ENCODE measurements around the gene PHACTR4.
"Not testable (repeated sequence)": the region's sequence is repeated elsewhere in the genome, so short reads cannot be mapped to it uniquely, and the experiment has no call there.

The PHACTR4 gene

GRCh38 chr1:28466226-28466778 is 96.8 kb downstream of the PHACTR4 start:
- no peak for DNase-seq (ENCODE audit: extremely low spot score)
- CTCF ChIA-PET, result no interaction called here
- POLR2A ChIA-PET, result no interaction called here
- no peak for TF ChIP-seq LEF1 (IDR thresholded peaks at IDR 0.05; ENCODE audit: borderline replicate concordance)
- TF ChIP-seq SP1 (IDR thresholded peaks at IDR 0.05), result no peak
- no peak for TF ChIP-seq FOXA1 (IDR thresholded peaks at IDR 0.05)
- TF ChIP-seq CTBP1 (IDR thresholded peaks at IDR 0.05; ENCODE audit: borderline replicate concordance), result no peak
- no peak for TF ChIP-seq FOXM1 (IDR thresholded peaks at IDR 0.05; ENCODE audit: borderline replicate concordance)
- no peak for TF ChIP-seq ELF4 (IDR thresholded peaks at IDR 0.05)
- TF ChIP-seq ZNF384 (IDR thresholded peaks at IDR 0.05), result no peak

GRCh38 chr1:28470146-28470545 is 100.6 kb downstream of the PHACTR4 start:
- ChIA-PET POLR2A (no interaction called here), CTCF (no interaction called here)
- no peak for TF ChIP-seq HDGF (IDR thresholded peaks at IDR 0.05; ENCODE audit: borderline replicate concordance)
- TF ChIP-seq SP1 (IDR thresholded peaks at IDR 0.05), result no peak
- TF ChIP-seq PKNOX1 (IDR thresholded peaks at IDR 0.05), result no peak
- TF ChIP-seq FOXK2 (IDR thresholded peaks at IDR 0.05), result no peak
- TF ChIP-seq SUZ12 (IDR thresholded peaks at IDR 0.05), result no peak
- no peak for TF ChIP-seq FOXM1 (IDR thresholded peaks at IDR 0.05; ENCODE audit: borderline replicate concordance)
- TF ChIP-seq ZNF384 (IDR thresholded peaks at IDR 0.05), result no peak
- TF ChIP-seq LEF1 (IDR thresholded peaks at IDR 0.05; ENCODE audit: borderline replicate concordance), result no peak
- TF ChIP-seq L3MBTL2 (conservative IDR thresholded peaks at IDR 0.05), result no peak
- DNase-seq (ENCODE audit: extremely low spot score), result no peak

GRCh38 chr1:28479497-28479896 is 110.0 kb downstream of the PHACTR4 start:
- POLR2A ChIA-PET; CTCF ChIA-PET; DNase-seq (ENCODE audit: extremely low spot score): not testable (repeated sequence)

GRCh38 chr1:28480308-28480707 is 110.8 kb downstream of the PHACTR4 start:
- CTCF ChIA-PET, result interaction anchor here (0.7 kb wide), 1 partner anchor 14 kb away, joined by 3 read pairs; no protein-coding TSS in a partner anchor
- POLR2A ChIA-PET, result no interaction called here
- no peak for DNase-seq (ENCODE audit: extremely low spot score)
- TF ChIP-seq SP1 (IDR thresholded peaks at IDR 0.05) (no peak), FOXA1 (IDR thresholded peaks at IDR 0.05) (no peak), ARNT (IDR thresholded peaks at IDR 0.05) (no peak), NFRKB (IDR thresholded peaks at IDR 0.05) (no peak), SUZ12 (IDR thresholded peaks at IDR 0.05) (no peak)

GRCh38 chr1:28482138-28482537 is 112.6 kb downstream of the PHACTR4 start:
- POLR2A ChIA-PET, result no interaction called here
- no peak for TF ChIP-seq SP1 (IDR thresholded peaks at IDR 0.05)
- no peak for TF ChIP-seq LEF1 (IDR thresholded peaks at IDR 0.05; ENCODE audit: borderline replicate concordance)
- no peak for TF ChIP-seq ARNT (IDR thresholded peaks at IDR 0.05)
- no peak for TF ChIP-seq TARDBP (IDR thresholded peaks at IDR 0.05)
- CTCF ChIA-PET, result no interaction called here
- no peak for DNase-seq (ENCODE audit: extremely low spot score)

- DNase-seq (ENCODE audit: extremely low spot score), result no peak
- TF ChIP-seq NFRKB (IDR thresholded peaks at IDR 0.05), result no peak
- TF ChIP-seq FOXA1 (IDR thresholded peaks at IDR 0.05), result no peak
- no peak for TF ChIP-seq BHLHE40 (IDR thresholded peaks at IDR 0.05; ENCODE audit: borderline replicate concordance)
- TF ChIP-seq HDGF (IDR thresholded peaks at IDR 0.05; ENCODE audit: borderline replicate concordance), result no peak
- TF ChIP-seq PKNOX1 (IDR thresholded peaks at IDR 0.05), result no peak
- no peak for TF ChIP-seq SP1 (IDR thresholded peaks at IDR 0.05)
- TF ChIP-seq ZNF384 (IDR thresholded peaks at IDR 0.05), result no peak
- TF ChIP-seq SUZ12 (IDR thresholded peaks at IDR 0.05), result no peak
- no peak for TF ChIP-seq FOXM1 (IDR thresholded peaks at IDR 0.05; ENCODE audit: borderline replicate concordance)
- TF ChIP-seq TARDBP (IDR thresholded peaks at IDR 0.05), result no peak
- TF ChIP-seq L3MBTL2 (conservative IDR thresholded peaks at IDR 0.05), result no peak
- no peak for TF ChIP-seq FOXK2 (IDR thresholded peaks at IDR 0.05)
- TF ChIP-seq LEF1 (IDR thresholded peaks at IDR 0.05; ENCODE audit: borderline replicate concordance), result no peak
- no peak for TF ChIP-seq ELF4 (IDR thresholded peaks at IDR 0.05)
- TF ChIP-seq CTBP1 (IDR thresholded peaks at IDR 0.05; ENCODE audit: borderline replicate concordance), result no peak
- TF ChIP-seq ARNT (IDR thresholded peaks at IDR 0.05), result no peak
- POLR2A ChIA-PET, result no interaction called here
- CTCF ChIA-PET, result interaction anchor here (0.7 kb wide), 1 partner anchor 138 kb away, joined by 4 read pairs; no protein-coding TSS in a partner anchor
Observed at GRCh38 chr1:28482702-28483101, 113.2 kb downstream of the PHACTR4 start.

- CTCF ChIA-PET, result interaction anchor here (0.6 kb wide), 2 partner anchors 15 to 135 kb away, joined by 3 to 4 read pairs; no protein-coding TSS in a partner anchor
- POLR2A ChIA-PET, result interaction anchor here (1.3 kb wide), 1 partner anchor 11 kb away, joined by 5 read pairs; the partner anchor contains the start of gene RCC1
- no peak for DNase-seq (ENCODE audit: extremely low spot score)
- TF ChIP-seq FOXA1 (IDR thresholded peaks at IDR 0.05) (no peak), SUZ12 (IDR thresholded peaks at IDR 0.05) (no peak), FOXM1 (IDR thresholded peaks at IDR 0.05; ENCODE audit: borderline replicate concordance) (no peak), HDGF (IDR thresholded peaks at IDR 0.05; ENCODE audit: borderline replicate concordance) (no peak), PKNOX1 (IDR thresholded peaks at IDR 0.05) (no peak), FOXK2 (IDR thresholded peaks at IDR 0.05) (no peak), ARNT (IDR thresholded peaks at IDR 0.05) (no peak), CTBP1 (IDR thresholded peaks at IDR 0.05; ENCODE audit: borderline replicate concordance) (no peak), ZNF384 (IDR thresholded peaks at IDR 0.05) (no peak), NFRKB (IDR thresholded peaks at IDR 0.05) (no peak), LEF1 (IDR thresholded peaks at IDR 0.05; ENCODE audit: borderline replicate concordance) (no peak), SP1 (IDR thresholded peaks at IDR 0.05) (no peak), ELF4 (IDR thresholded peaks at IDR 0.05) (no peak), TARDBP (IDR thresholded peaks at IDR 0.05) (no peak), BHLHE40 (IDR thresholded peaks at IDR 0.05; ENCODE audit: borderline replicate concordance) (no peak), L3MBTL2 (conservative IDR thresholded peaks at IDR 0.05) (no peak)
Observed at GRCh38 chr1:28494737-28495136, 125.2 kb downstream of the PHACTR4 start.
